Osteoblast (primary cell): ENCODE results near the gene FARP1. TPM values are rescaled to one million over a fixed set of nuclear protein-coding genes. Genes with fewer than 3 reads are reported as not detected.

Experiments
- DNase-seq: peaks from one replicate; pipeline ENCODE4 v3.0.0; 2011; ENCODE audit warnings: low spot score, mixed read lengths; ENCODE audit not compliant: insufficient read length; ENCODE audit errors: missing footprints
- H2AFZ ChIP-seq: 2 replicates; pipeline ENCODE4 v1.6.0; 2011; ENCODE audit warnings: mild to moderate bottlenecking, low read length
- H3K27ac ChIP-seq: 2 replicates; pipeline ENCODE4 v1.5.1; 2011; ENCODE audit warnings: mild to moderate bottlenecking, low read depth, low read length, moderate library complexity
- H3K27me3 ChIP-seq: 2 replicates; pipeline ENCODE4 v1.6.0; 2012; ENCODE audit warnings: mild to moderate bottlenecking, control low read depth, inconsistent platforms, low read length, moderate library complexity; ENCODE audit not compliant: insufficient read depth
- H3K36me3 ChIP-seq: 2 replicates; pipeline ENCODE4 v1.5.1; 2011; ENCODE audit warnings: mild to moderate bottlenecking, low read length, control low read depth, moderate library complexity; ENCODE audit not compliant: insufficient read depth
- H3K4me1 ChIP-seq: 2 replicates; pipeline ENCODE4 v1.5.1; 2011; ENCODE audit warnings: mild to moderate bottlenecking, low read length, control low read depth, moderate library complexity; ENCODE audit not compliant: insufficient read depth
- H3K4me2 ChIP-seq: 2 replicates; pipeline ENCODE4 v1.6.0; 2011; ENCODE audit warnings: mild to moderate bottlenecking, low read length; ENCODE audit not compliant: insufficient read depth
- H3K4me3 ChIP-seq: fragments of 200-600 bp; sonication (generic); 3 replicates; pipeline ENCODE4 v1.5.1; 2012; ENCODE audit warnings: mild to moderate bottlenecking, low read length, inconsistent platforms; ENCODE audit not compliant: insufficient read depth
- H3K79me2 ChIP-seq: 2 replicates; pipeline ENCODE4 v1.6.0; 2012; ENCODE audit warnings: mild to moderate bottlenecking, low read length, control low read depth, inconsistent platforms; ENCODE audit not compliant: insufficient read depth
- H3K9me3 ChIP-seq: 2 replicates; pipeline ENCODE4 v1.5.1; 2011; ENCODE audit warnings: low read depth, low read length, control low read depth
- H4K20me1 ChIP-seq: 2 replicates; pipeline ENCODE4 v1.6.0; 2012; ENCODE audit warnings: mild to moderate bottlenecking, low read length, control low read depth; ENCODE audit not compliant: insufficient read depth
- total RNA-seq: library from RNA; depleted of rRNA; stranded (reverse); fragments of >200 nt; gene quantifications from 2 replicates; pipeline ENCODE4 v1.2.3, GENCODE V29; 2012
- TF ChIP-seq, protein P1 (sequence below): IDR thresholded peaks from 2 replicates; pipeline ENCODE4 v1.5.1; 2011; ENCODE audit warnings: mild to moderate bottlenecking, low read depth, low read length, moderate library complexity; ENCODE audit errors: extremely low read depth

The FARP1 gene
- total RNA-seq, 1 donor: 36.2 TPM

DNA sequence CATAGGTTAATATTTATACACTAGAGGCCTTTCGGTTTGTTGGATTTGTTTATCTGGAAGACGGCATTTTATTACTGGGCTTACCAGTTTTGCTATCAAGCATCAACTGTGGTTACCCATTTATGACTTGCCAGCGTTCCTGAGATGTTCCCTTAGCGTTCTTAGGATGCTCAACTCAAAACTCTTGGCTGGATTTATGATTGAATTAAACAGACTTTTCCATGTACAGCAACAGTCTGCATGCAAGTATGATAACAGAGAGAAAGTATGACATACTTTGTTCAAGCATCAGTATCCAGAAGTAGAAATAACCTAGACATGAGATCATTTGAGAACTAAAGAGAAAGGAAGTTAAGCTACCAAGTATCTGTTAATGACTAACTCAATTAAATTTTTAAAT lies 64.1 kb downstream of the FARP1 start:
- peak; percentile 81 for DNase-seq
- peaks cover 63% of the 10 kb centered on the region for H3K79me2 ChIP-seq
- TF ChIP-seq, protein P1, sequence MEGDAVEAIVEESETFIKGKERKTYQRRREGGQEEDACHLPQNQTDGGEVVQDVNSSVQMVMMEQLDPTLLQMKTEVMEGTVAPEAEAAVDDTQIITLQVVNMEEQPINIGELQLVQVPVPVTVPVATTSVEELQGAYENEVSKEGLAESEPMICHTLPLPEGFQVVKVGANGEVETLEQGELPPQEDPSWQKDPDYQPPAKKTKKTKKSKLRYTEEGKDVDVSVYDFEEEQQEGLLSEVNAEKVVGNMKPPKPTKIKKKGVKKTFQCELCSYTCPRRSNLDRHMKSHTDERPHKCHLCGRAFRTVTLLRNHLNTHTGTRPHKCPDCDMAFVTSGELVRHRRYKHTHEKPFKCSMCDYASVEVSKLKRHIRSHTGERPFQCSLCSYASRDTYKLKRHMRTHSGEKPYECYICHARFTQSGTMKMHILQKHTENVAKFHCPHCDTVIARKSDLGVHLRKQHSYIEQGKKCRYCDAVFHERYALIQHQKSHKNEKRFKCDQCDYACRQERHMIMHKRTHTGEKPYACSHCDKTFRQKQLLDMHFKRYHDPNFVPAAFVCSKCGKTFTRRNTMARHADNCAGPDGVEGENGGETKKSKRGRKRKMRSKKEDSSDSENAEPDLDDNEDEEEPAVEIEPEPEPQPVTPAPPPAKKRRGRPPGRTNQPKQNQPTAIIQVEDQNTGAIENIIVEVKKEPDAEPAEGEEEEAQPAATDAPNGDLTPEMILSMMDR: no peak
- H4K20me1 ChIP-seq: no peaks in the 10 kb centered on the region
- peak overlapping the region; percentile 98 for H3K27ac ChIP-seq
- no peaks in the 10 kb centered on the region for H3K36me3 ChIP-seq
- peaks cover 47% of the 10 kb centered on the region for H3K4me1 ChIP-seq
- no peaks in the 10 kb centered on the region for H3K27me3 ChIP-seq
- H3K4me2 ChIP-seq: peak overlapping the region; percentile 79
- H3K9me3 ChIP-seq: peaks cover 5% of the 10 kb centered on the region
- no peak overlapping the region for H2AFZ ChIP-seq
- H3K4me3 ChIP-seq: no peak overlapping the region

DNA sequence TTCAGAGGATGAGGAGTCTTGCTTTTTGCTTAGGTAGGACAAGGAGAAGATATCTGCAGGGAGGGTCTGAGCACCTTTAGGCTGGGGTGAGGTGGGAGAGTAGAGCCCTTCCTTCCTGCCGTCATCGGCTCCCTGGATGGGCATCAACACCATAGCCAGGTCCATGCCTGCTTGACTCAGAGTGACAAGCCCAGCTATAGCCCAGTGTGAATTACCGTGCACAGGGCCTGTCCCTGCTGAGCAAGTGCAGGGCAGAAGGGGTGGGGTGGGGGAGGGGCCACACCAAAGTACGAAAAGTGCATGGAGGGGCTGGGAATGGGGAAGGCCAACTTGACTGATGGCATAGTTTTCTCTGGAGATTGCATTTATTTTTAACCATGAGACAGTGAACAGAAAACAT lies 64.5 kb downstream of the FARP1 start:
- H3K9me3 ChIP-seq: peaks cover 5% of the 10 kb centered on the region
- no peaks in the 10 kb centered on the region for H3K27me3 ChIP-seq
- TF ChIP-seq, protein P1: no peak
- H3K4me1 ChIP-seq: peaks cover 47% of the 10 kb centered on the region
- H3K79me2 ChIP-seq: peaks cover 61% of the 10 kb centered on the region
- H3K4me3 ChIP-seq: peak overlapping the region; percentile 24
- H4K20me1 ChIP-seq: no peaks in the 10 kb centered on the region
- no peak overlapping the region for H2AFZ ChIP-seq
- H3K36me3 ChIP-seq: no peaks in the 10 kb centered on the region
- H3K27ac ChIP-seq: peak overlapping the region; percentile 98
- peak overlapping the region; percentile 79 for H3K4me2 ChIP-seq
- peak; percentile 65 for DNase-seq

- Histone ChIP-seq H3K4me1 (peaks cover 41% of the 10 kb centered on the region), H3K79me2 (peaks cover 63% of the 10 kb centered on the region), H3K27me3 (no peaks in the 10 kb centered on the region), H3K4me2 (no peak overlapping the region), H3K4me3 (no peak overlapping the region), H3K36me3 (peaks cover 7% of the 10 kb centered on the region), H3K27ac (peak overlapping the region; percentile 98), H4K20me1 (no peaks in the 10 kb centered on the region), H2AFZ (no peak overlapping the region), H3K9me3 (peaks cover 5% of the 10 kb centered on the region)
- no peak for DNase-seq
- TF ChIP-seq, protein P1: no peak
These were observed 65.7 kb downstream of the FARP1 start for GRCh38 chr13:98208606-98209005.

- Histone ChIP-seq H3K4me2 (no peak overlapping the region), H3K36me3 (peaks cover 24% of the 10 kb centered on the region), H3K27ac (no peak overlapping the region), H3K4me1 (peaks cover 45% of the 10 kb centered on the region), H3K79me2 (peaks cover 65% of the 10 kb centered on the region), H4K20me1 (no peaks in the 10 kb centered on the region), H3K27me3 (no peaks in the 10 kb centered on the region), H2AFZ (no peak overlapping the region), H3K4me3 (no peak overlapping the region), H3K9me3 (no peaks in the 10 kb centered on the region)
- TF ChIP-seq, protein P1: no peak
- no peak for DNase-seq
These were observed 69.9 kb downstream of the FARP1 start for GRCh38 chr13:98212763-98213162.
